ENCODE measurements around the gene ONECUT2.

Gene ONECUT2

DNA sequence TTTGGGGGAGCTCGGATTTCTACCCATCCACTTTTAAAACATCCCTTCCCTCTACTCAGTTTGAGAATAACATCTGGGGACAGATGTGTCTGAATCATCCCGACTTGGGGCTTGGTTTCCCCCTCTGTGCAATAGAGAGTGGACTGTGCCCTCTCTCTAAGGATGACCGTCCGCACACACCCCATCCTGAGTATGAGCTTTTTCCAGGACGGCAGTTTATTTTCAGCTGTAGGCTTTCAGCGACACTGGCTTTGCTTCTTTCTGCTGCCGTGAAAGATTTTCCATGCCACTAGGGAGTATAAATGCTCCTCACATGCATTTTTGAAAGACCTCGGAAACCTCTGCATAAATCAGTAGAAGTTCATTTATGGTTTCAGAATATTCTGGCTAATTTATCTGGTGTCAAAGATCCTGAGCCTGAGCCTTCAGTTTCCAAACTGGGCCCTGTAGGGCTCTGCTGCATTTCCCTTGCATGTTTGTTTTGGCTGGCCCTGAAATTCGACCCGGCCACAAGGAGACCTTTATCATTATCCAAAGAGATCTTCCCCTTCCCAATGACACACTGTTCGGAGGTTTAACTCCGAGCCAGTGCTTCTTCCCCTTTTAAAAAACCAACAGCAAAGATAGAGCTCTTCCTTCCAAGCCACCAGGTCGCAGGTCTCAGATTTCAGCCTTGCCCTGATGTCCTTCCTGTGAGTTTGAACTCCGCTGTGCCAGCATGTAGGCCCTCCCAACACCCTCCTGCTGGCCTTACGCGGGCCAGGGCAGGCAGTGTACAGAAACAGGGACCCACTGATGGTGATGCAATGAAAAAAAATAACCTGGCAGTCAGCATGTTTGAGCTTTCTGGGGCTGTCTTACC is 98.1 kb downstream of the ONECUT2 start:
- DNase-seq = no peak

- no peak for DNase-seq
These were observed 98.8 kb downstream of the ONECUT2 start for GRCh38 chr18:57533868-57534510.

- DNase-seq = no peak
These were observed 99.3 kb downstream of the ONECUT2 start for GRCh38 chr18:57534511-57534909.

GRCh38 chr18:57538614-57539013 is 103.4 kb downstream of the ONECUT2 start:
- DNase-seq = no peak

DNA sequence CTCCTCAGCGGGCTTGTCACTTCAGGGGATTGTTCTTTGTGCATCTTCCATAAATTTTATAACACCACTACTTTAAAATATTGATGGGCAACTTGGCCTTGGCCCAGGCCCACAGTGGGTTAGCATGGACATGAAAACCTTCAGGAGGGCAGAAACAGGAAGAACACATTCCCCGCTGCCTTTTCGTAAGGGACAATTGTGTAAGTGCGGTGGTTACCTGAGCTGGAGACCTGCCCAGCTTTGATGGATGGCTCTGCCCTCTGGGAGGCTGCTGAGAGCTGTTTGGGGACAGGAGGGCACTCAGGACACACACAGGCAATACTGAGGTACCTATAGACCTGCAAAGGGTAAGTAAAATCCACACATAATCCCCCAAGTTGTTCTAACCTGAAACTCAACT is 104.5 kb downstream of the ONECUT2 start:
- no peak for DNase-seq

Measured in NCI-H1694 (cell line).